ENCODE measurements around the gene CRB3.

GRCh38 chr19:6459262-6460098 is 4.6 kb upstream of the CRB3 start, which contains the start of gene SLC25A23:
- TF ChIP-seq, protein P1, sequence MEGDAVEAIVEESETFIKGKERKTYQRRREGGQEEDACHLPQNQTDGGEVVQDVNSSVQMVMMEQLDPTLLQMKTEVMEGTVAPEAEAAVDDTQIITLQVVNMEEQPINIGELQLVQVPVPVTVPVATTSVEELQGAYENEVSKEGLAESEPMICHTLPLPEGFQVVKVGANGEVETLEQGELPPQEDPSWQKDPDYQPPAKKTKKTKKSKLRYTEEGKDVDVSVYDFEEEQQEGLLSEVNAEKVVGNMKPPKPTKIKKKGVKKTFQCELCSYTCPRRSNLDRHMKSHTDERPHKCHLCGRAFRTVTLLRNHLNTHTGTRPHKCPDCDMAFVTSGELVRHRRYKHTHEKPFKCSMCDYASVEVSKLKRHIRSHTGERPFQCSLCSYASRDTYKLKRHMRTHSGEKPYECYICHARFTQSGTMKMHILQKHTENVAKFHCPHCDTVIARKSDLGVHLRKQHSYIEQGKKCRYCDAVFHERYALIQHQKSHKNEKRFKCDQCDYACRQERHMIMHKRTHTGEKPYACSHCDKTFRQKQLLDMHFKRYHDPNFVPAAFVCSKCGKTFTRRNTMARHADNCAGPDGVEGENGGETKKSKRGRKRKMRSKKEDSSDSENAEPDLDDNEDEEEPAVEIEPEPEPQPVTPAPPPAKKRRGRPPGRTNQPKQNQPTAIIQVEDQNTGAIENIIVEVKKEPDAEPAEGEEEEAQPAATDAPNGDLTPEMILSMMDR (IDR thresholded peaks at IDR 0.05; ENCODE audit: insufficient read depth, low read length, poor library complexity, severe bottlenecking), result no peak
- TF ChIP-seq EZH2phosphoT487 (conservative IDR thresholded peaks at IDR 0.05; ENCODE audit: low read length), result no peak
